Measurements from ENCODE around the gene KCNIP4.

KCNIP4 gene

GRCh38 chr4:21849077-21849476, 99.5 kb downstream of the KCNIP4 start:
- no peak for DNase-seq (ENCODE audit: low read depth in 3 of 3)

DNA sequence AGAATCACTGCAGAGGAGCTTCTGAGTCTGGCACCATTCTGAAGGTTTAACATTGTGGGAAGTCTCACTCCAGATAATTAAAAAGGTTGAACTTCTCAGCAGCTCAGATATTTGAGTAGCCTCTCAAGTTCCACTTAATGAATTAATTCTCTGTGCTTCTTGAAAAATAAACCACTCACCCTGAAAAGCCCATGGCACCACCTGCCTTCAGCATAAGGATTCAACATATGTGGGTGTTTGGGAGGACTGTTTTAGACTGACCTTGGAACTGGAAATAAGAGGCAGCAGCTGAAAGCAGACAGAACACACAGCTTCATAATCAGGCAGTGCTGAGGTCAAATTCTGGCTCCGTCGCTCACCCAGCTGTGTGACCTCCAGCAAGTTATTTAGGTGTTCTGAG, 100.6 kb downstream of the KCNIP4 start:
- DNase-seq (ENCODE audit: low read depth in 3 of 3): no peak

- DNase-seq (ENCODE audit: low read depth in 3 of 3): no peak
Observed at GRCh38 chr4:21845663-21846062, 102.9 kb downstream of the KCNIP4 start.

- DNase-seq (ENCODE audit: low read depth in 3 of 3): no peak
Observed at GRCh38 chr4:21835712-21836111, 112.9 kb downstream of the KCNIP4 start.

GRCh38 chr4:21830272-21830671, 118.3 kb downstream of the KCNIP4 start:
- DNase-seq (ENCODE audit: low read depth in 3 of 3): no peak

GRCh38 chr4:21827575-21827974, 121.0 kb downstream of the KCNIP4 start:
- DNase-seq (ENCODE audit: low read depth in 3 of 3): no peak

GRCh38 chr4:21826071-21826470, 122.5 kb downstream of the KCNIP4 start:
- DNase-seq (ENCODE audit: low read depth in 3 of 3): no peak

DNA sequence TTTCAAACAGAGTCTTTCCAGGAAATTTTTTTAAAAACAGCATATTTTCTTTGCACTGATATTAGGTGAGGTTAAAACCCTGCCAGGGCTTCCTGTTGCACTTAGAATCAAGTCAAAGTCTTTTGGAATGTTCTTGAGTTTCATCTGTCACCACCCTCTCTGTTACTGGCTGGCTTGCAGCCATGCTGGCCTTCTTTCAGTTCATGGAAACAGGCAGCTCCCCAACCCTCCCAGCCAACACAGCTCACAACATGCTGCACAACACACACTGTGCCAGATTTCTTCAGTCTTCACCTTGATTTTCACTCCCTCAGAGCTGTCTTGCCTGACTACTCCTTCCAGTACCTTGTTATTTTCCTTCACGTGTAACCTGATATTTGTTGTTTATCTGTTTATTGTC, 129.5 kb downstream of the KCNIP4 start:
- DNase-seq (ENCODE audit: low read depth in 3 of 3): no peak

DNA sequence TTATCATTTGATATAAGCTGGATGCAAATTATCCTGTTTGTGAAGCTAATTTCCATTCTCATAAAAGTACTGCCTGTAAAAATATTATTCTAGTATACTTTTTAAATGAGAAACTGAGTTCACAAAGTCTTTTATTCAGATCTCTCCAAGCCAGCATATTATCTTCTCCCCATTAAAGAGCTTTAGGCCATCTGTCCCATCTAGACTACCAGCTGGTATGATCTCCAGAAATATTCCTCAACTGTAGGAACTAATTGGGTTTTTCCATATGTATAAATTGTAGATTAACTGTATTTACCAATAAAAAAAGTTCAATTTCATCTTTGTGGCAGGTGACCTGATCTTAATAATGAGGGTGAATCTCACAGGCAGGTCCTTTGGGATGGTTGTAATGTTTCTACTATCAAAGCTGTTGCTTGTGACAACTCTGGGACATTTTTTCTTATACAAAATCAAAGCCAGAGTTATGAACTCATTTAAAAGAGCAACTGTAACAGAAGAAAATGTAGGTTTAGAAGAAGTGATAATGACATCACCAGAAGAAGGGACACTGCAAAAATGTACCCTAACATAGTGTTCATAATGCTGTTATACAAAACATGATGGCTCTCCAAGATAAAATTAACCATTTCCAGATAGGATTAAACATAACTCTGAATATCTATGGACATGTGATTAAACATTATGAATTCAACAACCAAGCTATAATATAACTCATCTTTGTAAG, 132.8 kb downstream of the KCNIP4 start:
- no peak for DNase-seq (ENCODE audit: low read depth in 3 of 3)

GRCh38 chr4:21811565-21811964, 137.0 kb downstream of the KCNIP4 start:
- no peak for DNase-seq (ENCODE audit: low read depth in 3 of 3)

GRCh38 chr4:21806991-21807390, 141.6 kb downstream of the KCNIP4 start:
- no peak for DNase-seq (ENCODE audit: low read depth in 3 of 3)

GRCh38 chr4:21802406-21802805, 146.2 kb downstream of the KCNIP4 start:
- no peak for DNase-seq (ENCODE audit: low read depth in 3 of 3)

DNA sequence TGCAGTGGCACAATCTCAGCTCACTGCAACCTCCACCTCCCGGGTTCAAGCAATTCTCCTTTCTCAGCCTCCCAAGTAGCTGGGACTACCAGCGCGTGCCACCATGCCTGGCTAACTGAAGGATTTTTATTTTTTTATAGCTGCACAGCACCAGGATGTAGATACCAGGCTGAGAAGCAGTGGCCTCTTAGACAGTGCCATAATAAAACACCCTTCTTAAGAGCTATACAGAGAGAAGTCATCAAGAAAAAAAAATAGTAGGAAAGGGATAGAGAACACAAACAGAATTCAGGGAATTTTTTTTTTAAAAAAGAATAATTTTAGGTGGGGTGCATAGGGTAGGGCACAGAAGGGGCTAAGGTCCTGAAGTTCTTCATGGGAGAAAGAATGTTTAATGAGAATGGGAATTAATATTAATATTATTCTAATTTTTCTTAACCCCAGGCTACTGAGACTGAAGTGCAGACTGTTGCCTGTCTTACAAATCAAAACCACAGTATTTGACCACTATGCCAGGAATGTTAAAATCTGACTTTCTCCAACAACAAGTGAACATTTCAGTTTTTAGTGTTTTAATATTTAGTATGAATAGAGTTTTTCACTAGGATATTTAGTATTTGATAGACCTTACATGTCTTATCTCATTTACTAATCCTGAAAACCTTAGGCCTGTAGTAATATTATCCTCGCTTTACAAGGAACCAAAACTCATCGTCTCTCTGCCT, 146.7 kb downstream of the KCNIP4 start:
- no peak for DNase-seq (ENCODE audit: low read depth in 3 of 3)

GRCh38 chr4:21795091-21795490, 153.5 kb downstream of the KCNIP4 start:
- no peak for DNase-seq (ENCODE audit: low read depth in 3 of 3)

GRCh38 chr4:21792736-21793135, 155.8 kb downstream of the KCNIP4 start:
- no peak for DNase-seq (ENCODE audit: low read depth in 3 of 3)

GRCh38 chr4:21790438-21791029, 158.0 kb downstream of the KCNIP4 start:
- no peak for DNase-seq (ENCODE audit: low read depth in 3 of 3)

GRCh38 chr4:21780148-21780547, 168.4 kb downstream of the KCNIP4 start:
- no peak for DNase-seq (ENCODE audit: low read depth in 3 of 3)

DNA sequence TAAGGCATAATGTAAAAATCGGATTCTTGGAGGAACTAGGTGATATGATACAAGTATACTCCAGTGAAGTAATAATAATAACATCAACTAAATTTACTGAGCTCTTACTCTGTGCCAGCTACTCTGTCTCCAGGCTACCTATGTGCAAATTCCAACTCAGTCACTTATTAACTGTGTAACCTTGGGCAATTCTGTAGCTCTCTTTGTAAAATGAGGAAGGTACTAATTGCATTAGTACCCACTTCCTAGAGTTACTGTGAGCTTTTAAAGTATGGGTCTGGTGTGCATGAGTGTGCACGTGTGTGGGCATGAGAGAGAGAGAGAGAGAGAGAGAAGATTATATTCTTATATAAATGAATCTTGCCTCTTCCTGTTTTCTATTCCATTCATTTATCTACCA, 169.9 kb downstream of the KCNIP4 start:
- no peak for DNase-seq (ENCODE audit: low read depth in 3 of 3)

DNA sequence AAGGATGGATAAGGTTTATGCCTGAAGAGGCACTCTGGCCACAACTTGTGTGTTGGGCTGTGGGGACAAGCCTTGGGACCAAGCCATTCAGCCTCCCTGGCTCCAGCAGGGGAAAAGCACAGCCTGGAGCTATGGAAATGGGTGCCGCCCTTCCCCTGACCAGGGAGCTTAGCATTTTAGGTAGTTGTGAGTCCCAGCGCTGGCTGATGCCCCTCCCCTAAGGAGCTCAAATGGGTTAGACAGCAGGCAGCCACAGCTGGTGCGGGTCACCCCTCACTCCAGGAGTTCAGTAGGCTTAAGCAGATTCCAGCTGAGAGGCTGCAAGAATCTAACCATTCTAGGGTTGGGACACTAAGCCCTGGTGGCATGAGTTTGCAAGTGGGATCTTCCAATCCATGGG, 172.9 kb downstream of the KCNIP4 start:
- no peak for DNase-seq (ENCODE audit: low read depth in 3 of 3)

- no peak for DNase-seq (ENCODE audit: low read depth in 3 of 3)
Observed at GRCh38 chr4:21769404-21770147, 179.0 kb downstream of the KCNIP4 start.

GRCh38 chr4:21768349-21769310, 179.9 kb downstream of the KCNIP4 start:
- DNase-seq (ENCODE audit: low read depth in 3 of 3): no peak

All from stimulated activated CD4-positive, alpha-beta T cell treated with anti-CD3 and anti-CD28 coated beads, TNF-alpha, amount 100 ng/mL, for 4 hours (primary cell).